ENCODE measurements around the gene SPG11.

The SPG11 gene

DNA sequence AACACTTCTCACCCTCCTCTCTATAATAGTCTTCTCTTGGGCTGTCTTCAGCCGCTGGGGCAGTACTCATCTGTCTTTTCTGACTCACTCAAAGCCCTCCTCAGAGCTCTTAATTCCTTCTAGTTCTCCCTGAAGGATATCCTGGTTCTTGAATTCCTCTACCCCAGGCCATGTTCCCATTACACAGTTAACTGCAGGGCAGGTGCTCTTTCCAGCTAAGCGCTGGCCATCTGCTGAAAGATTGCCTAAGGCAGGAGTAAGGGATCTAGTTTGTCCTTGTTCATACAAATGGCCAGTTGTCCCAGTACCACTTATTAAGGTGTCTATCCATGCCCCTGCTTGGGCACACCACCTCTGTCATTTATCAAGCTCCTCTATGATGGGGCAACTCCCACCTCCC, 10.2 kb upstream of the SPG11 start:
- no peak for DNase-seq

DNA sequence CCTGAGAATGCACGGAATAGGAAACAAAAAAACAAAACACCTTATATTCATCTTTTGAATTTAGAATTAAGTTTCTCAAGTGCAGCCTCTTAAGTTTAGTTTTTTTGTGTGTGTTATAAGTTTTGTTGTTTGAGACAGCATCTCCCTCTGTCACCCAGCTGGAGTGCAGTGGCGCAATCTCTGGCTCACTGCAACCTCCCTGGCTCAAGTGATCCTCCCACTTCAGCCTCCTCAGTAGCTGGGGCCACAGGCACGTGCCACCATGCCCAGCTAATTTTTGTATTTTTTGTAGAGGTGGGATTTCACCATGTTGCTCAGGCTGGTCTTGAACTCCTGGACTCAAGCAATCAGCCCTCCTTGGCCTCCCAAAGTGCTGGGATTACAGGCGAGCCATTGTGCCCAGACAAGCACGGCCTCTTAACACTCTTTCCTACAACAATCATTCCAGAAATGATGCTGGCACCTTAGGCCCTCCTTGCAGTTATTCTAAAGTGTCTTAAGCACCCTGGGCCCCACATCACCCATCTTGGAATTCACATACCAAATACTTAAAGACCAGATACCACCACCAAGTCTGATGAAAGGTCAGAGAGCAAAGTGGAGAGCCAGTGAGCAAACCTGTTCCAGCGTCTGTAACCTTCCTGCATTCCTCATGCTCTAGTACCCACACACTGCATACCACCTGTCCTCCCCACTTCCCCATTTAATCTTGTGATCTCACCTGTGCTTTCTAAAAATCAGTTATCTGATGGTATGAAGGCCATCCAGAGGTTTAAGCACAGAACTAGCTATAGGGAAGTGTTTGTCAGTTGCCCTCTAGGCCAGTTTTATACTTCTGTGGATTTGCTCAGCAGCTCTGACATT, 6.9 kb upstream of the SPG11 start:
- peak; percentile 13 for DNase-seq

DNA sequence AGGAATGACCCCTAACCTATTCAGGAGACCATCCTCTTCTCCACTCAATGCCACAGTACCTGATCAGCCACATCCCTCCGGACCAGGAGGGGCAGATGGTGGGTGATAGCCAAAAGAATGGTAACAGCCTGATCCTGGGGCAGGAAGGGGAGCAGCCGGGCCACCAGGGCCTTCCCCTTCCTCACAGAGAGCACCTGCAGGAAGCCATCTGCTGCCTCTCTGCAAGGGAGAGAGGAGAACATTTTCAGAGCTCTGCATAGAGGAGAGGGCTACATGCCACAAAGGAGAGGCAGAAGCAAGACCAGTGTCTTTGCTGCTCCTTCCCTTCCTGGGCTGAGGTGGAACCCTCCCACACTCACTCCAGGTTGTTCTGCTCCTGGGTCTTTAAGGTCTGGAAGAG, 5.5 kb upstream of the SPG11 start:
- DNase-seq, result no peak

DNA sequence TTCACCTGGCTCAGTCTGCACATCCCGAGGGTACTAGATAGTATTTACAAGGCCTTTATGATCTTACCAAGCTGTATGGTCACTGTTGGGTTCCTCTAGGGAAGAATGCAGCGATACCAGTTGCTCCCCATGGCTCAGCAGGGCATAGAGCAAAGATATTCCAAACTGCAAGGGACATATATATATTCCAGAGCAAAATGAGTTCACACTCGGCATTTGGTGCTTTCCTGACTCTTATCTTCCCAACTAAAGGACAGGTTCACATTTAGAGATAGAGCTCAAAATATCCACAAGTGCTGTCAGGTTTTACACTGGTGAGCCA, 3.5 kb upstream of the SPG11 start:
- DNase-seq, result no peak

DNA sequence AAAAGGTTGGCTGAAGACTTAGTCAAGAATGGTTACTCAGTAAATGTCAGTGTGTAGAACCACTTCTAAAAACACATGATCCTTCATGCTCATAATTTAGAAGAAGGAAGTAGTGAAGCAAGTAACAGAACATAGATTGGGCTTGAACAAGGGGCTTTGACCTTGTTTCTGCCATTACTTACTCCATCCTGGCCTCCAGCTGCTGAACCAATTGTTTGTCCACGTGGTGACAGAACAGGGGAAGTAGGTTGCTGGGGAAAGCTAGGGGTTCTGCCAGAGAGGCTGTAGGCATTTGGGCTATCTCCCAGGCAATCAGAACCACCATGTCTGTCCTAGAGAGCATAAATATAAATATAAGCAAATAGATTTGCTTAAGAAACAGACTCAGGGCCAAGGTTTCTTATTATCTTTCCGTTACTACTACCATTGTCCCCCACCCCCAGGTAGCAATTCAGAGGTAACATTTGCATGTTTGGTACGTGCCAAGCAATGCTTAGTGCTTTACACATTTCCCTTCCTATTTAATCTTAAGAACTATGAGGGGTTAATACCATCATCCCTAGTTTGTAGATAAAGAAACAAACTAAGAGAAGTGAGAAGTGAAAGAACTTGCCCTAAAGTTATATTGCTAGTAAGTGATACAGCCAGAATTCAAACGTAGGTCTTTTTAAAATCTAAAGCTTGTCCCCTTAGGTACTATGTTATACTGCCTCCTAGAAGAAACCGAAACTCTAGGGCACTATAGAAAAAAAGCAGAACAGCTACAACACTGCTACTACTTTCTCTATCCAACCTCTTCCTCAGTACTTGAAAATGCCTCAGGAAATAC, 3.0 kb upstream of the SPG11 start:
- peak; percentile 60 for DNase-seq

DNA sequence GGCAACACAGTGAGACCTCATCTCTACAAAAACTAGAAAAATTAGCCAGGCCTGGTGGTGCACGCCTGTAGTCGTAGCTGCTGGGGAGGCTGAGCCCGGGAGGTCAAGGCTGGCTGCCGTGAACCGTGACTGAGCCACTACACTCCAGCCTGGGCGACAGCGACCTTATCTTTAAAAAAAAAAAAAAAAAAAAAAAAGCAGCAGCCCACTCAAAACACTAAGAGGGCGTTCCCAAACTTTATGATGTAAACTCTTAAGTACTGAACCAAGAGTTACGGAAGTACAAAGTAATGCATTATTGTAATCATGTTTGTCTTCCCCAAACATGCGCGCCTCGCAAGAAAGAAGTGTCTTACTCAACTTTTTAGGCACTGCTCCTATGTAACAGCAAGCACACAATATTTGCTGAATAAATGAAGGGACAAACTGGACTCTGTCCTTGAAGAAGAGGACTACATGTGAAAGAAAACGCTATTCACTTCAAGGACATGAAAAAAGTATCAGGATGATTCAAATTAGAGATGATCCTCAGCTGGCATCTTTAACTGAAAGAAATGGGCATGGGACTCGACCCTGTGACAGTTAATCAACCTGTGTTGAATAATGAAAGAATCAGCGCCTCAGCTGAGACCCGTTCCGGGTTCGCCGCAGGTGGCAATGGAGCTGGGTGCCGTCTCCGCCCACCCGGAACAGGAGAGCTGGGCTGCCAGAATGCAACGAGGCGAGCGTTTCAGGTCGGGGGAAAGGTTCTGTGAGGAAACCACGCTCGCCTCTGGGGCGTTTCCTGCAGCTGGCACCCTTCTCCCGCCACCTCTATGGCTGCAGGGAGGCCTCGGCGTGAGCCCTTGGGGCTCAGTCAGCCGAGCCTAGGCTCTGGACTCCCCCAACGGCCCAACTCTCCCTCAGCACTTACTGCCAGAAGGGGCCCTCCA, 718 bp downstream of the SPG11 start:
- peak; percentile 48 for DNase-seq

DNA sequence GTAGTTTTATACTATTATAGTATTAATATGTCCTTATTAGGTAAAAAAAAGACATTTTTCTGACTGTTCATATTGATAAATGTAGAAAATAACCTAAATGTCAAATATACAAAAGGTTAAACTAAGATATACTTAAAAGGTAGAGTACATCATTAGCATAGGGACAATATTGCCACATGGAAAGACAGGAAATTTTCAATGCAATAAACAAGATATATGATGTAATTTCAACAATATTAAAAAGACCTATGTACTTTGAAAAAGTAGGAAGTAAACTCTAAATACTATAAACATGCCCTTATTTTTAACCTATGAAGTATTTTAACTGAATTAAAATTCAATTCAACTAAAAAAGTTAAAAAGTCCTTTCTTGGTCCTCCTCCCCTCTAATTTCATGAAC, 1.9 kb downstream of the SPG11 start:
- DNase-seq, result no peak

DNA sequence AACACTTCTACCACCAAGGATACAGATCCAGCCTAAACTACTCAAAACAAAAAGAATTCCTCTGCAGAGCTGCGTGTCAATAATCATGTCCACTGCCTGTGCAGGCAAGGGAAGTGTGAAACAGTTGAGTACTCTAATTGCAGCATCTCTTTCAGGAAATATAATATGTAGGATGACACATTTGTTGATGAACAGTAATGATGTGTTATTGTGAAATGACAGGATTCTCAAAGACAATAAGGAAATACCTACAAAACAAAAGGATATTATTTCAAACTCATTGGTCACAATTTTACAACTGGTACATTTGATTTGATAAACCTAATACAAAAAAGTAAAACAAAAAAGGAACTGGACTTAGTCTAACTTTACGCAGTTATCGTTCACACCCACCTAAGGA, 4.4 kb downstream of the SPG11 start:
- DNase-seq, result no peak

DNA sequence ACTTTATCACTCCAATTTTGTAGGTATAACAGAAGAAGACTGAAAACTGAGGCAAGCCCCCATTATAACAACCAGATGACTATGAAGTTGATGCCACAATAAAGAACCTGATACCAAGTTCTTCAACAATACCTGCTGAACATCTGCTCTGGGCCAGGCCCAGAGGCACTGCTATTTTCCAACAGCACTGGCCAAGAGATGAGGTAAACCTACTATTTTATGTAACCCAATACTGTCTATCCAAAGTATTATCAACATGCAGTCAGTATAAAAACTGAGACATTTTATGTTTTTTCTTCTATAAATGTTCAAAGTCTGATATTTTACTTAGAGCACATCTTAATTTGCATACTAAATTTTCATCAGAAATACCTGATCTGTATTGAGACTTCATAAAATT, 6.1 kb downstream of the SPG11 start:
- DNase-seq, result no peak

DNA sequence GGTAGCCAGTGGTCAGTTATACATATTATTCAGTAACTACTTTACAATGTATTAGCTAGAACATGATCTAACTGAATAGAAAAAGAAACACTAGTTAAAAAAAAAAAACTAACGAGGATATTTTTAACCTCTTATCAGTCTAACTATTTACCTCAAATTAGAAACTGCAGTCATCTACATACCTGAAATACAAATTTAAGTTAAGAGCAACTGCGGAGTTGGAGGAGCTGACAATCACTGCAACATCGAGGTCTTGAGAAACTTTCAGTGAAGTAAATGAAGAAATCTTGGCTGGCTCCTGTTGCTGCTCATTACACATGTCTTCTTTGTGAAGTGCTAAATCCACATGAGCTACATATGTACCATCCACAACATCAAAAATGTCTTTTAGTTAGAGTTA, 6.5 kb downstream of the SPG11 start:
- DNase-seq, result no peak

DNA sequence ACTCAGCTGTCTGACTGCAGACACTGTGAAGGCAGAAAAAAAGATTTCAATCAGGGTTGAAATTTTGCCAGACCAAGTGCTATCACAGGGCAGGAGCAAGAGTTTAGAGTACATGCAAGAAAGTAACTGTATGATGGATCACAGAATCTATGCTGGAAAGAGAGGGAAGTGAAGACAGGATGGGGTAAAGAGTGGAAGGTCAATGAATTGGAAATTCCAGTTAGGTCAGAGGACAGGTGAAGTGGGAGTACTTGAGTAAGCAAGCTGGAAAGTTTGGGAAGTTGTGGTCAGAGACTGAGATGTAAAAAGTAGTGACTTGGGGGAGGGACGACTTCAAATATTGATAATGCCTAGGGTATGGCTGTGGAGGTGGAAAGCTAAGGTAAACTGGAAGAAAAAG, 7.2 kb downstream of the SPG11 start:
- DNase-seq, result no peak

DNA sequence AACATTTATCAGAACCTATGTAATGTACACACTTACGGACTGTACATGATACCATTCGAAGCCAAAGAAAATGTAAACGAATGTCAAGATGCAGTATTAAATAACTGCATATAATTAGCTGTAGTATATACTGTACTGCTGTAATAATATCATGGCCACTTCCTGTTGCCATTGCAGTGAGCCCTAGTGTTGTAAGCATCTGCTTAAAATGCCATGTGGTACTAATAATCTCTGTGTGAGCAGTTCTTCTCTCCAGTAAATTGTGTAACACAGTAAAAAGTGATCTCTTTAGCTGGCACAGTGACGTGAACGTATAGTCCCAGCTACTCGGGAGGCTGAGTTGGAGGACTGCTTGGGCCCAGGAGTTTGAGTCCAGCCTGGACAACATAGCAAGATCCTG, 8.6 kb downstream of the SPG11 start:
- peak; percentile 34 for DNase-seq

DNA sequence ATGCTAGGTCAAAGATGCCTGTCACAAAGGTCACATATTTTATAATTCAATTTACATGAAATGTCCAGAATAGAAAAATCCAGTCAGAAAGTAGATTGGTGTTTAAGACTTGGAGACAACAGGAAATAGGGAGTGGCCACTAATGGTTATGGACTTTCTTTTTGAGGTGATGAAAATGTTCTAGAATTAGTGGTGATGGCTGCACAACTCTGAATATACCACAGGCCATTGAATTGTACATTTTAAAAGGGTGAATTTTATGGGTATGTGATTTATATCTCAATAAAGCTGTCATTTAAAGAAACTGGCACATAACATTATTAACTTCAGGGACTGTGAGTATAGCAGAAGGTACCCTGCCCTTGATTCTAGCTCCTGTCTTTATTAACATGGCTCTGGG, 15.8 kb downstream of the SPG11 start:
- no peak for DNase-seq

DNA sequence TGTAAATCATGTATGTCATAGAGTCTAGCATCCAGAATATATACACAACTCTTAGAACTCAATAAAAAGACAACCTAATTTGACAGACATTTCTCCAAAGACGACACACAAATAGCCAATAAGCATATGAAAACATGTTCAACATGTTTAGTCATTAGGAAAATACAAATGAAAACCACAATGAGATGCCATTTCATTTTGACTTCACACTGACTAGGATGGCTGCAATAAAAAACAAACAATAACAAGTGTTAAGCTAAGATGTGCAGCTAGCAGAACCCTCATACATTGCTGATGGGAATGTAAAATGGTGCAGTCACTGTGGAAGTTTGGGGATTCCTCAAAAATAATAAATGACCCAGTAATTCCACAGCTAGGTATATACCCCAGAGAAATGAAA, 16.4 kb downstream of the SPG11 start:
- DNase-seq, result no peak

DNA sequence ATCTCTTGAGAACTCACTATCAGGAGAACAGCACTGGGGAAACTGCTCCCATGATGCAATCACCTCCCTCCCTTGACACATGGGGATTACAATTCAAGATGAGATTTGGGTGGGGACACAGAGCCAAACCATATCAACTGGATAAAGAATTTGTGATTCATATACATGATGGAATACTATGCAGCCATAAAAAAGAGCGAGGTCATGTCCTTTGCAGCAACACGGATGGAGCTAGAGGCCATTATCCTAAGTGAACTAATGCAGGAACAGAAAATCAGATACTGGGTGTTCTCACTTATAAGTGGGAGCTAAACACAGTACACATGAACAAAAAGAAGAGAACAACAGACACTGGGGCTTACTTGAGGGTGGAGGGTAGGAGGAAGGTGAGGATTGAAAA, 17.0 kb downstream of the SPG11 start:
- DNase-seq, result no peak

DNA sequence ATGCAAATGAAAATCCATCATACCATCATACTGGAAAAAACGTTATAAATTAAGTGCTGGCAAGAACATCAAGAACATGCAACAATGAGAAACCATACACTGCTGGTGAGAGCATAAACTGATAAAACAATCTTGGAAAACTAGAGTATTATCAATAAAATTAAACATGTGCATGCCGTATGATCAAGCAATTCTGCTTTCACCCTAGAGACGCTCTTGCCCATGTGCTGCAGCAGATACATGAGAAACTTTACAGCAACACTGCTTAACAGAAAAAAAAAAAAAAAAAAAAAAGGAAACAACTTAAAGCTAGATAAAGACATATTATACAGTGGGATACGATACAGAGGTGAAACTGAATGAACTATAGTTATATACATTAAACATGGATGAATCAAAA, 21.8 kb downstream of the SPG11 start:
- DNase-seq, result no peak

DNA sequence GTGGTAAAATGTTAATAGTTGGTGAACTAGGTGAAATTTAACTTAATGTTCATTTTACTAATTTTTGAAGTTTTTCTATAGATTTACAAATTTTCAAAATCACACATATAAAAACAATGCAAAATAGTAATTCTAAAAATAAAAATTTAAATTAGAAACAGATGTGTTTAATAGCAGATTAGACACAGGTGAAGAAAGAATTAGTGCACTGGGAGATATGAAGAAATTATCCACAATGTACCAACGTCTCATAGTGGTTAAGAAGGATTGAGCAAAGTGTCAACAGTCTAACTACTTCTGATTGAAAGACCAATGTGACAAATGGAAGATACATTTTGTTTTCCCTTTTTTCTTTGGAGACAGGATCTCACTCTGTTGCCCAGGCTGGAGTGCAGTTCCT, 26.5 kb downstream of the SPG11 start:
- DNase-seq, result no peak

DNA sequence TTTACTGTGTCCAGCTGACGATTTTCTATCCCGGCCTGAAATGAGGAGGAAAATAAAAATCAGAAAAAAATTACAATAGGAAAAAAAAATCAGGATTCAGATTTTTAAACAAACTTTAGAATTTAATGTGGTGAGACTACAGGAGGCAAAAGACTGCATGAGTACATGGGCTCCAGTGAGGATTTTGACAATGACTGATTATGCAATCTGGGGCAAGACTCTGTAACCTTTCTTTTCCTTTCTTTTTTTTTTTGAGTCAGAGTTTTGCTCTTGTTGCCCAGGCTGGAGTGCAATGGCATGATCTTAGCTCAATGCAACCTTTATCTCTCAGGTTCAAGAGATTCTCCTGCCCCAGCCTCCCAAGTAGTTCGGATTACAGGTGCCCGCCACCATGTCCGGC, 29.9 kb downstream of the SPG11 start:
- peak; percentile 71 for DNase-seq

DNA sequence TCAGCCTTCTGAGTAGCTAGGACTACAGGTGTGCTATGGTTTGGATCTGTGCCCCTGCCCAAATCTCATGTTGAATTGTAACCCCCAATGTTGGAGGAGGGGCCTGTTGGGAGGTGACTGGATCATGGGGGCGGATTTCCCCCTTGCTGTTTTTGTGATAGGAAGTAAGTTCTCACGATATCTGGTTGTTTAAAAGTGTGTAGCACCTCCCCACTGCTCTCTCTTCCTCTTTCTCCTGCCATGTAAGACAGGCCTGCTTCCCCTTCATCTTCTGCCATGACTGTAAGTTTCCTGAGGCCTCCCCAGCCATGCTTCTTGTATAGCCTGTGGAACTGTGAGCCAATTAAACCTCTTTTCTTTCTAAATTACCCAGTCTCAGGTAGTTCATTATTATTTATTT, 38.2 kb downstream of the SPG11 start:
- DNase-seq, result peak; percentile 52

DNA sequence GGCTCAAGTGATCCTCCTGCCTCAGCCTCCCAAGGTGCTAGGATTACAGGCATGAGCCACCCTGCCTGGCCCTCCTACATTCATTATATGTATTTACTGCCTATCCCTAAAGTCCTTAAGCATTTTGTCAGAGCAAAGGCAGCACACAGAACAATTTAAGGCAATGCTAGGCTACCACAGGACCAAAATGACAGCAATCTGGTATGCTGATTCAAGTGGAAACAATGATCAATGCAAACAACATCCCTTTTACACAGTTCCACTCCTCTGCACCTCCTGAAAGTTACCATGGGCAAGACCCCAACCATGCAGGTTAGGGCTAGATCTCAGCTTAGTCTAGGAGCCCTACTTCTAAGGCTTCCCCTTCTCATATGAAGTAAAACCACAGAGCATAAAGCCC, 40.3 kb downstream of the SPG11 start:
- DNase-seq, result no peak

DNA sequence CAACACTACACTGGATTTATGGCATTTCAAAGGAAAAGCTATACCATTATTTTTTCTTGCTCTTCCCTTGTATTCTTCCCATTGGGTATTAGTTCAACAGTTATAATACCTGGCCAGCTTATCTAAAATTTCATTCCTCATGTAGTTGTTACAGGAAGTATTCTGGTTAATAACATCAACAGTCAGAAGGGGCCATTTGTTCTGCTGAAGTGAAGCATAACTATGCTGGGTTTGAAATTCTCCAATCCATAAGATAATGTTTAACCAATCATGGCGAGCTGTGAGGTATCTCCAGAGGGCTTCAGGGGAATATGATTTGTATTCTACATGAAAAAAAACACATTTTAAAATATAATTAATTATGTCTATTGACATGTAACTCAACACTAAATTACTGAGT, 43.4 kb downstream of the SPG11 start:
- DNase-seq, result no peak

DNA sequence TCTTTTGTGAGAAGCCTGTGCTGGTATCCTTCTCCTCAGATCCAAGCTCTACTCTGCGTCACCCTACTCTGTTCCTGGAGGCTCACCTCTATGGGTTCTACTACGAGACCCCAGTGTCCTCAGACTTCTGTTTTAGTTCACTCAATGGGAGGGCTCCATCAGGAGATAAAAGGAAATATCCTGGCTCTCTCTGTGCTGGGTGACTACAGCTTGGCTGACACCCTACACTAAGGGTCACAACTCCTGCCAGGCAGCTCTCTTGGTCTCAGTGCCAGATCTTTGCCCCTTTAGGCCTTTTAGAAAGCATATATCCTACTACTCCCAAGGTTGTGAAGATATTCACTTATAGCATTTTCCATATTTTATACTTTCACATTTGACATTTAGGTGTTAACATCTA, 46.5 kb downstream of the SPG11 start:
- no peak for DNase-seq

DNA sequence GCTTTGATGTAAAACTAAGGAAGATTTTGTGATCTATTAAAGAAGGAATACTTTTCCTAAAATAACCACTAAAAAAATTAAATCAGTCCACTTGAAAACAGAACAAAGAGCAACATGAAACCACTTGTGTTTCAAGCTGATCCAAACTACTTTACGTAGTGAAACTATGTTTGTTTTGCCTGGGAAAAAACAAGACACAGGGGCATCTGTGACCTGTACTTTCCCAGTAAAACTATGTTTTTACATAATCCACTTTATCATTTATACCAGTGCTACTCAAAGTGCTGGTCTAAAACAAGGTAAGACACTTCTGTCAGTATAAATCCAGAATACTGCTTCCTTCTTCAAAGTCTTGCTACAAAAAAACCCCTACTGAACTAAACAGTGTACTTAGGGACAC, 56.7 kb downstream of the SPG11 start:
- DNase-seq, result no peak

DNA sequence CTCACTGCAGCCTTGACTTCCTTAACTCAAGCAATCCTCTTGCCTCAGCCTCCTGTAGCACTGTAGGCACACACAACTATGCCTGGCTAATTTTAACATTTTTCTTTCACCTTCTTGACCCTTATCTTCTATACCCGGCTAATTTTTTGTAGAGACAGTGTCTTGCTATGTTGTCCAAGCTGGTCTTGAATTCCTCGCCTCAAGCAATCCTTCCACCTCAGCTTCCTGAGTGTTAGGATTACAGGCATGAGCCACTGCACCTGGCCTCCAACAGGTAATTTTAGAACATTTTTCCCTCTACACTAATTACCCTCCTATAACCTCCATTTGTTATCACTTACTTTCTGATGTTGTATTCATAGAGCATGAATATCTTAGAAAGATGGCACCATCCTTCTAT, 60.3 kb downstream of the SPG11 start:
- DNase-seq, result no peak

All from MV-4-11 (cell line).